GM12801 (cell line): ENCODE results near the gene MADD.

Experiments used
- CTCF ChIP-seq: IDR thresholded peaks from one replicate; pipeline ENCODE4 v1.5.1; 2011; ENCODE audit warnings: control low read depth; ENCODE audit not compliant: insufficient read length; ENCODE audit errors: extremely low read depth

The MADD gene

GRCh38 chr11:47270331-47271271 is 668 bp downstream of the MADD start:
- TF ChIP-seq CTCF: no peak

DNA sequence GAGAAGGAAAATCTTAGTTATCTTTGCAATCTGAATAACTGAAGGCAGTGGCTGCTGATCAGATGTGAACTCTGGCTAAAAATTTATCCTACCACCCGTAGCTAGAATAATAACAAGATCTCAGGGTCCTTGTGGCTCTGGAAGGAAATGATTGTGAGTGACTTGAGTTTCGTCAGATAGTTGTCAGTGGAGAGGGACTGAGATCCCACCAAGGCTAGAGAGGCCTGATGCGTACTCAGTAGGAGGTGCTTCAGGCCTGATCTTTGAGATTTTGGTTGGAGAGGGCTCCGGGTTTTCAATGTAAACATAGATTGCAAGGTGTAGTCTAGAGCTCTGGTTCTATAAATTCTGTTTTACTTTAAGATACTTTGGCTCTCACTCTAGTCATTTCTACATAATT is 1.4 kb downstream of the MADD start:
- no peak for TF ChIP-seq CTCF

- no peak for TF ChIP-seq CTCF
Measured at GRCh38 chr11:47271961-47272661, 2.2 kb downstream of the MADD start.

GRCh38 chr11:47272706-47273105 is 2.8 kb downstream of the MADD start:
- TF ChIP-seq CTCF: no peak

GRCh38 chr11:47274495-47275235 is 4.7 kb downstream of the MADD start:
- no peak for TF ChIP-seq CTCF

DNA sequence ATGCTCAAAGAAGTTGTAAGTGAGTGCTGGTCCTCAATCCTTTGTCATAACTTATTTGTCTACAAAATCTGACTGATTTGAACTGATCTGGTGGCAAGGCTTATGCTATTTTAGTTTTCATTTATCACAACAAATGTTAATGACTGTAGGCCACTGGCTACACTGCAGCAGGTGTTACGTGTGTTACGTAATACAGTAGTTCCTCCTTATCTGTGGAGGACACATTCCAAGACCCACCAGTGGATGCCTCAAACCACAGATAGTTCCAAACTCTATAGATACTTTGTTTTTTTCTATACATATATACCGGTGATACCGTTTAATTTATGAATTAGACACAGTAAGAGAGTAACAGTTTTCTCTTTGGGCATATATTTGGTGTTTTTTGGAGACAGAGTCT is 7.0 kb downstream of the MADD start:
- no peak for TF ChIP-seq CTCF

DNA sequence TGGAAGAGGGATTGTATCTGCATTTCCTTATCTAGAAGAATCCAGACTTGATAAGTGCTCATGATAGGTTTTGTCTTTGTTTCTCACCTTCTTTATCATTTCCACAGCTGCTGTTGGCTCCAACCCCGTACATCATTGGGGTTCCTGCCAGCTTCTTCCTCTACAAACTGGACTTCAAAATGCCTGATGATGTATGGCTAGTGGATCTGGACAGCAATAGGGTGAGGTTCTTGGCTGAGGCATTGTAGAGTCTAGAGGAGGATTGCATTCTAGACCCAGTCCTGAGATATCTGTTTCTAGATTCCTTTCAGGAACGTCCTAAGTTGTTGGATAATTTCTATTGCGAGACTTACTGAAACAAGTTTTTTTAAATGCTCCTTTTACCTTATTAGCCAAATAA is 8.1 kb downstream of the MADD start:
- no peak for TF ChIP-seq CTCF
